Measurements from ENCODE around the gene NAE1.

NAE1 gene

DNA sequence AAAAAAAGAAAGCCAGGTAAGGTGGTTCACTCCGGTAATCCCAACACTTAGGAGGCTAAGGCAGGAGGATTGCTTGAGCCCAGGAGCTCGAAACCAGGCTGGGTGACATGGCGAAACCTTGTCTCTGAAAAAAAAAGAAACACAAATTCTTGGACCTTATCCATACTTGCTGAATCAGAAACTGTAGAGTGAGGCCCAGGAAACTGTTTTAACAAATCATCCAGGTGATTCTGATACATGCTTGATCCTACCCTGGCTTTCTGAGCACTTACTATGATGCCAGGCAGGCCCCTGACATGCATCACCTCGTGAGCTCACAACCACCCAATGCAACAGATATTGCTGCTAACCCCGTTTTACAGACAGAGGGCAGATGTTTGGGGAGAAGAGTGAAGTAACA, 4.0 kb upstream of the NAE1 start:
- H3K4me3 ChIP-seq (ENCODE audit: low read depth, low read length): no peak overlapping the region
- TF ChIP-seq, protein P1, sequence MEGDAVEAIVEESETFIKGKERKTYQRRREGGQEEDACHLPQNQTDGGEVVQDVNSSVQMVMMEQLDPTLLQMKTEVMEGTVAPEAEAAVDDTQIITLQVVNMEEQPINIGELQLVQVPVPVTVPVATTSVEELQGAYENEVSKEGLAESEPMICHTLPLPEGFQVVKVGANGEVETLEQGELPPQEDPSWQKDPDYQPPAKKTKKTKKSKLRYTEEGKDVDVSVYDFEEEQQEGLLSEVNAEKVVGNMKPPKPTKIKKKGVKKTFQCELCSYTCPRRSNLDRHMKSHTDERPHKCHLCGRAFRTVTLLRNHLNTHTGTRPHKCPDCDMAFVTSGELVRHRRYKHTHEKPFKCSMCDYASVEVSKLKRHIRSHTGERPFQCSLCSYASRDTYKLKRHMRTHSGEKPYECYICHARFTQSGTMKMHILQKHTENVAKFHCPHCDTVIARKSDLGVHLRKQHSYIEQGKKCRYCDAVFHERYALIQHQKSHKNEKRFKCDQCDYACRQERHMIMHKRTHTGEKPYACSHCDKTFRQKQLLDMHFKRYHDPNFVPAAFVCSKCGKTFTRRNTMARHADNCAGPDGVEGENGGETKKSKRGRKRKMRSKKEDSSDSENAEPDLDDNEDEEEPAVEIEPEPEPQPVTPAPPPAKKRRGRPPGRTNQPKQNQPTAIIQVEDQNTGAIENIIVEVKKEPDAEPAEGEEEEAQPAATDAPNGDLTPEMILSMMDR (IDR thresholded peaks at IDR 0.05; ENCODE audit: low read depth, low read length): no peak

DNA sequence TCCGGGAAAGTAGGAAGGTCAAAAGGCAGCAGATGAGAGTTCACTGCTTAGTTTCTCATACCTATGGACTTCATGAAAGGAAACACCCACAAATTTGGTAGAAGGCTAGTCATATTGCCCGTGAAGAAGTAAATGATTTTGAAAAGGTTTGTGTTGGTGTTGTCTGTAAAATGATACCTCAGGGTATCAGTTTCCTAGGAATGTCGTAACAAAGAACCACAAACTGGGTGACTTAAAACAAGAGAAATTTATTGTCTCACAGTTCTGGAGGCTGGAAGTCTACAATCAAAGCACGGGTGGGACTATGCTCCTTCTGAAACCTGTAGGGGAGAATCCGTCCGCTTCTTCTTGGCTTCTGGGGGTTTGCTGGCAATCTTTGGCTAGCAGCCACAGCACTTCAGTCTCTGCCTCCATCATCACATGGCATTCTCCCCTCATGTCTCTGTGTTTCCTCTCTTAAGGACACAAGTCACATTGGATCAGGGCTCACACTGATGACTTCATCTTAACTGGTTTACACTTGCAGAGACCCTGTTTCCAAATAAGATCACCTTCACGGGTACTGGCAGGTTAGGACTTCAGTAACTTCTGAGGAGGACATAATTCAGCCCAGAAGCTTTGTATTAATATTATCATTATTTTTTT, 2.0 kb upstream of the NAE1 start:
- H3K4me3 ChIP-seq (ENCODE audit: low read depth, low read length): no peak overlapping the region
- TF ChIP-seq, protein P1 (IDR thresholded peaks at IDR 0.05; ENCODE audit: low read depth, low read length): no peak

DNA sequence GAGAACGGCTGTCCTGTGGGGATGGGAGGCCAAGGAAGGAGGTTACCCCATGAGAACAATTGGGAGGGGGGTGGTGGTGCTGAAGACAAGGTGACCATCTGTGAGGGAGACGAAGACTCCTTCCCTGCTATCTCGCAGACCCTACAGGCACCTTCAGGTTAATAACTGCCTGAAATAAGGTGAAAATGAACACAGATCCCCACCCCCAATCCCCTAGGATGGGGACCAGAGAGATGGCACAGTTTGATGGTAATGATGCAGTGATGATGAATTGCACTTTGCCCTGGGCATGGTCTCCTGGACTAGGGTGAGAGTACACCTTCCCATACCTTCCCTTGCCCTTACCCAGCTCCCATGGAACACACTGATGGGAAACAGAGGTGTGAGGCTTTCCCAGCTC, 1.4 kb upstream of the NAE1 start:
- H3K4me3 ChIP-seq (ENCODE audit: low read depth, low read length): no peak overlapping the region
- TF ChIP-seq, protein P1 (IDR thresholded peaks at IDR 0.05; ENCODE audit: low read depth, low read length): no peak

DNA sequence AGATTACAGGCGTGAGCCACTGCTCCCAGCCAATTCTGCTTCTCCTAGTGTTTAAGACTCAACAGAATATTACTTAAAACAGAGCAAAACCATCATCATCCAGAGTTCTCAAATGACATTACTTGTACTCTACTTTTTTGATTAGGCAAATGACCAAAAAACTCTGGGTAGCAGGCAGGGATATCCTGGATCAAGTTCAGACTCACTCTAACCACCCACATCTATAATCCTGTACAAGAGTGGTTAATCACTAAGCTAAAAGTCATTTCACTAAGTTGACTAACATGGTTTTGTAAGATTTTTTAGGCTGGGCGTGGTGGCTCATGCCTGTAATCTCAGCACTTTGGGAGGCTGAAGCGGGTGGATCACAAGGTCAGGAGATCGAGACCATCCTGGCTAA, 6.8 kb downstream of the NAE1 start:
- no peak overlapping the region for H3K4me3 ChIP-seq (ENCODE audit: low read depth, low read length)
- TF ChIP-seq, protein P1 (IDR thresholded peaks at IDR 0.05; ENCODE audit: low read depth, low read length): no peak

DNA sequence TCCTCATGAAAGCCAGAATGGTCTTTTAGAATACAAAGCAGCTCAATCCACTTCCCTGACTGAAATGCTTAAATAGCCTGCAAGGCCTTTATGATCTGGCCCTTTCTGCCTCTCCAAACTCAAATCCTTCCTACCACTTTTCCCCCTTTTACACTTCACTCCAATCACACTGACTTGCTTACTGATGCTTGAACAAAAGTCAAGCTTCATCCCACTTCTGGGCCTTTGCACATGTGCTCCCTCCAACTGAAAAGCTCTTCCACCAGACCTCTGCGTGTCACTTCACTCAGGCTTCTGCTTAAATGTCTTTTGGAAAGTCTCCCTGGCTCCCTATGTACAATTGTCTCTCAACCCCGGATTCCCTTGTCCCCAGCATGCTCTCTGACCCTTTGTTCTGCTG, 16.0 kb downstream of the NAE1 start:
- no peak overlapping the region for H3K4me3 ChIP-seq (ENCODE audit: low read depth, low read length)
- TF ChIP-seq, protein P1 (IDR thresholded peaks at IDR 0.05; ENCODE audit: low read depth, low read length): no peak

DNA sequence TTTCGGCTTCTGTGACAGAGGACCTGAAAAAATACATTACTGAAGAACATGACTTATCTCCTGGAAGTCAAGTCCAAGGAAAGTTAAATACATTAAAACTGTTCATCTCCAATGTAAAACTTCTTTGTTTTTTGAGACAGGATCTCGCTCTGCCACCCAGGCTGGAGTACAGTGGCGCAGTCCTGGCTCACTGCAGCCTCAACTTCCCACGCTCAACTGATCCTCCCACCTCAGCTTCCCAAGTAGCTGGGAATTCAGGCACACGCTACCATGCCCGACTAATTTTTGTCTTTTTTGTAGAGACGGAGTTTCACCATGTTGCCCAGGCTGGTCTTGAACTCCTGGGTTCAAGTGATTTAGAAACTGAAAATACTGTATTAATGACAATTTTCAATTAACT, 19.7 kb downstream of the NAE1 start:
- no peak overlapping the region for H3K4me3 ChIP-seq (ENCODE audit: low read depth, low read length)
- TF ChIP-seq, protein P1 (IDR thresholded peaks at IDR 0.05; ENCODE audit: low read depth, low read length): no peak

DNA sequence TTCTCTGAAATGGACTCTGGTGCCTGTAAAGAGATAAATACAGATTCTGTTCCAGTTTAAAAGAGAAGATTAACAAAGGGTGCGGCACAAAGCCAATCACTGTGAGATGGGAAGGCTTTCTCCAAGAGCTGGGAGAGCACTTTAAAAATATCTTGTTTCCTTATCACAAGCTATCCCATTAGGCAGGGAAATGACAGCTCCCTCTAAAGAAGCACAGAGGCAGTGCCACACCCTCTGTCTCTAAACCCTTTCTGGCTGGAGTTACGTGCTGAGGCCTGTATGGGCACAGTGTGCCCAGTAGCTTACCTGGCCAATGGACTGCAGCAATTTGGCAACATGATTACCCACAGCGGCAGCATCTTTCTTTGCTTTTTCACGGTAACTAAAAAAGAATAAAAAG, 20.4 kb downstream of the NAE1 start:
- TF ChIP-seq, protein P1 (IDR thresholded peaks at IDR 0.05; ENCODE audit: low read depth, low read length): no peak
- H3K4me3 ChIP-seq (ENCODE audit: low read depth, low read length): no peak overlapping the region

All from WI38 (cell line).